Activated B cell treated with CpG ODN at 0.5 μM for 24 hours (primary cell): Measurements from ENCODE around the gene OR9Q1. TPM values are rescaled to one million over a fixed set of nuclear protein-coding genes. Genes with fewer than 3 reads are reported as not detected.

Source experiments
- ATAC-seq: fragments of 200-7000 bp; cut with Tn5 transposase; one replicate; pipeline ENCODE4 v1.10.0; 2021; ENCODE audit warnings: low read depth, mild to moderate bottlenecking, moderate library complexity
- CTCF ChIA-PET: fragments of 350-600 bp; sonication (Branson Sonifier 250); formaldehyde crosslinking; loops from one replicate; lab custom pipeline; 2021; ENCODE audit warnings: antibody characterized with exemption; lab: Charles Lee
- POLR2A ChIA-PET: fragments of 350-600 bp; sonication (Branson Sonifier 250); formaldehyde crosslinking; loops from one replicate; lab custom pipeline; 2021; ENCODE audit warnings: antibody characterized with exemption; lab: Charles Lee
- DNase-seq: peaks from one replicate; pipeline ENCODE4 v3.0.0; 2022
- H3K27ac Mint-ChIP-seq: one replicate; pipeline ENCODE4 v1.8.0; 2020; ENCODE audit warnings: mixed read lengths
- H3K27me3 Mint-ChIP-seq: one replicate; pipeline ENCODE4 v1.8.0; 2021; ENCODE audit warnings: mixed read lengths
- H3K36me3 Mint-ChIP-seq: one replicate; pipeline ENCODE4 v1.8.0; 2021; ENCODE audit warnings: low read depth, mixed read lengths
- H3K4me1 Mint-ChIP-seq: one replicate; pipeline ENCODE4 v1.8.0; 2021; ENCODE audit warnings: mixed read lengths
- H3K4me3 Mint-ChIP-seq: one replicate; pipeline ENCODE4 v1.8.0; 2020; ENCODE audit warnings: mild to moderate bottlenecking, mixed read lengths
- H3K9me3 Mint-ChIP-seq: one replicate; pipeline ENCODE4 v1.8.0; 2020; ENCODE audit warnings: mixed read lengths
- CTCF ChIP-seq: fragments of 200-600 bp; IDR thresholded peaks from one replicate; pipeline ENCODE4 v1.8.0; 2022; ENCODE audit warnings: antibody characterized with exemption, mild to moderate bottlenecking
- intact Hi-C: fragments of 100-400 bp; cut with micrococcal nuclease; formaldehyde crosslinking; loops from one replicate; pipeline ENCODE4 v1.15.1; 2024
- total RNA-seq: library from RNA; stranded (reverse); gene quantifications from 2 replicates; pipeline ENCODE4 v1.2.3, GENCODE V29; 2022

The OR9Q1 gene
- total RNA-seq, 1 donor from 2014 or later = not detected

GRCh38 chr11:58135171-58135570 is 111.5 kb downstream of the OR9Q1 start:
- TF ChIP-seq CTCF = no peak
- CTCF ChIA-PET = no interaction called here
- POLR2A ChIA-PET = no interaction called here
- ATAC-seq = no peak
- no peak overlapping the region for H3K4me3 Mint-ChIP-seq
- H3K36me3 Mint-ChIP-seq = no peaks in the 10 kb centered on the region
- intact Hi-C loops = no loop called here
- no peaks in the 10 kb centered on the region for H3K4me1 Mint-ChIP-seq
- no peak for DNase-seq
- H3K9me3 Mint-ChIP-seq = peaks cover 3% of the 10 kb centered on the region
- H3K27me3 Mint-ChIP-seq = no peaks in the 10 kb centered on the region
- H3K27ac Mint-ChIP-seq = no peak overlapping the region

DNA sequence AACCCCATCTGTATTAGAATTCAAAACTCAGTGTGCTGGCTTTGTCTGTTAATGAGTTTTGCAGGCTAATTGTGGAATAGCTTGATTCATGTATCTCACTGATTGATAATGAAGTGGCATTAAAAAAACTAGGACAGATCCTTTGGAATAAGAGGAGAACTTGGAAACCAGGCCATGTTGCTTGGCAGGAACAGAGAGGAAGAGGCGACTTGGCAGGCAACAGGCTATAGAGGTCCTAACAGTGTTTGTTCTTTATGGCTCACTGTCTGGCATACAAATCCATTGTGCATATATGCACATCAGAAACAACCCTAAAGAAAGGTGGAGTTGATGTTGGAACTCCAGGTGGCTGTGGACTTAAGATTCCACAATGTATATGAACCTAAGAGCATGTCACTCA is 119.1 kb downstream of the OR9Q1 start:
- Mint-ChIP-seq H3K27me3 (peaks cover 2% of the 10 kb centered on the region), H3K4me3 (no peak overlapping the region), H3K9me3 (peaks cover 3% of the 10 kb centered on the region), H3K36me3 (no peaks in the 10 kb centered on the region), H3K4me1 (no peaks in the 10 kb centered on the region), H3K27ac (no peak overlapping the region)
- intact Hi-C loops = no loop called here
- ChIA-PET CTCF (no interaction called here), POLR2A (no interaction called here)
- DNase-seq = no peak
- ATAC-seq = no peak
- no peak for TF ChIP-seq CTCF

DNA sequence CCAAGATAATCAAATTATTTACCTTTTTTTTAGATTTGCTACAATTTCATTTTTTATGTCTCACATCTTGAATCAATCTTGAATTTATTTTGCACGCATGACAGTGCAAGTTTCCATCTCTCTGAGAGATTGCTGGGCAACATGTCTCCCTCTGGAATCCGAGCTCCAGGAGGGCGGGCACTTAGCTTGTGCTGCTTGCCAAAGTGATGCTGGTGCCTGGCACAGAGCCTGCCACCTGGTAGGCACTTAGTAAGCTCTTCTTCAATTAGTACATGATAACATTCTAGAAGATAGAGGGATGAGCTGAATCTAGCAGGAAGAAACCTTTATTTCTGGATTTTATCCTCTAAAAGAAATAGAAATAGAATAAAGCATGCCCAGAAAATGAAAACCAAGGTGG is 129.1 kb downstream of the OR9Q1 start:
- intact Hi-C loops = no loop called here
- DNase-seq (no peak), ATAC-seq (no peak)
- ChIA-PET POLR2A (no interaction called here), CTCF (no interaction called here)
- Mint-ChIP-seq H3K4me1 (no peaks in the 10 kb centered on the region), H3K4me3 (no peak overlapping the region), H3K36me3 (no peaks in the 10 kb centered on the region), H3K27ac (no peak overlapping the region), H3K27me3 (peaks cover 5% of the 10 kb centered on the region), H3K9me3 (no peaks in the 10 kb centered on the region)
- no peak for TF ChIP-seq CTCF

DNA sequence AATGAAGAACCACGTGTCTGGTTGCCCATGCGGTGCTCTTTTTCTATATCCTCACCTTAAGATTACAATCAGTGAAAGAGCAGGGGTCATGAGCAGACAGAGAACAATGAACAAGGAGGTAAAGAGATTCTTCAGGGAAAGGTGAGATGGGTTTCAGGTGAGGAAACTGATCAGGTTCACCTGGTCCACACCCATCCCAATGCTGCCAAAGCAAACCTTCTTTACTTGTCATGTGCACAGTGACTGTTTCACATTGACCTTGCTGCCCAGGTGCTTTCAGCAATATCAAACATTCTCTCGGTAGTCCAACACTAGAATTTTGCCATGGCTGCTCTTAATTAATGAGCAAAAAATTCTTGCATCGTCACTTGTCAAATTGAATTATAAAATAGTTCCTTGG is 140.7 kb downstream of the OR9Q1 start:
- ChIA-PET POLR2A (no interaction called here), CTCF (no interaction called here)
- Mint-ChIP-seq H3K9me3 (peaks cover 7% of the 10 kb centered on the region), H3K36me3 (no peaks in the 10 kb centered on the region), H3K27ac (no peak overlapping the region), H3K4me1 (no peaks in the 10 kb centered on the region), H3K27me3 (peaks cover 2% of the 10 kb centered on the region), H3K4me3 (no peak overlapping the region)
- intact Hi-C loops = no loop called here
- TF ChIP-seq CTCF = no peak
- DNase-seq (no peak), ATAC-seq (no peak)

DNA sequence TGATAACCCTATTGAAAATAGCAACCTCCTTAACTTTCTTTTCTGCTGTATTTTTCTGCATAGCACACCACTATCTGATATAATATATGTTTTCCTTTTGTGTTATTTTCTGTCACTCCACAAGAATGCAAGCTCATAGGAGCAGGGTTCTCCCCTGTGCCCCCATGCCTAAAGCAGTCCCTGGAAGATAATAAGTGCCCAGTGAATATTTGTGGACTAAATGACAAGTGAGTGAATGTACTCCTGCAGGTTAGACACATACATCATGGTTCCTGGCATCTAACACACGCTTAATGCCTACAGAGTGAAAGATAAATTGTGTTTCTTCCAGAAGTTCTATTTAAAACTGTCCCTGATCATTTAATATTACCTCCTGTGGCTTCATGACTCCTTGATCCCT is 141.3 kb downstream of the OR9Q1 start:
- Mint-ChIP-seq H3K27ac (no peak overlapping the region), H3K27me3 (peaks cover 2% of the 10 kb centered on the region), H3K9me3 (peaks cover 4% of the 10 kb centered on the region), H3K4me3 (no peak overlapping the region), H3K36me3 (no peaks in the 10 kb centered on the region), H3K4me1 (no peaks in the 10 kb centered on the region)
- ATAC-seq (no peak), DNase-seq (no peak)
- ChIA-PET POLR2A (no interaction called here), CTCF (no interaction called here)
- TF ChIP-seq CTCF = no peak
- intact Hi-C loops = no loop called here
